Gastrocnemius medialis (tissue), 4 donors: ENCODE results near the gene HOXB8.

ENCODE experiments used
- CTCF ChIP-seq, 5 experiments: fragments of 450-650 bp in 3 of 5; fragments of 200-600 bp in 2 of 5; sonication (generic) in 2 of 5; IDR thresholded peaks in 4 of 5; conservative IDR thresholded peaks in 1 of 5; 1 replicate in 4 of 5; 2 replicates in 1 of 5; pipeline ENCODE4 v1.5.1; 2016 to 2019; ENCODE audit warnings: antibody characterized with exemption in 5 of 5, mild to moderate bottlenecking in 3 of 5, moderate library complexity in 3 of 5
- POLR2A ChIP-seq, 2 donors: fragments of 450-650 bp; IDR thresholded peaks; one replicate each; pipeline ENCODE4 v1.6.1; 2017; ENCODE audit warnings: antibody characterized with exemption in 2 of 2, mild to moderate bottlenecking in 2 of 2, moderate library complexity in 2 of 2

- TF ChIP-seq CTCF (IDR thresholded peaks at IDR 0.05 in 4 of 5, conservative IDR thresholded peaks at IDR 0.05 in 1 of 5) (no peak), POLR2A (IDR thresholded peaks at IDR 0.05) (no peak)
Observed at GRCh38 chr17:48589060-48589830, 25.8 kb downstream of the HOXB8 start.
